ENCODE measurements around the gene PRELID1. TPM values are rescaled to one million over a fixed set of nuclear protein-coding genes. Genes with fewer than 3 reads are reported as not detected.
"Not testable (repeated sequence)": the region's sequence is repeated elsewhere in the genome, so short reads cannot be mapped to it uniquely, and the experiment has no call there.

PRELID1 gene
- total RNA-seq, 1 donor from 2014 or later, result 42.4 TPM

GRCh38 chr5:177333420-177334154 lies 30.0 kb downstream of the PRELID1 start:
- DNase-seq (ENCODE audit: low spot score in 2 of 2), result no peak
- no peak for FAIRE-seq

GRCh38 chr5:177334155-177334551 lies 30.6 kb downstream of the PRELID1 start:
- FAIRE-seq (no peak), DNase-seq (ENCODE audit: low spot score in 2 of 2) (no peak)

GRCh38 chr5:177334781-177335700 lies 31.4 kb downstream of the PRELID1 start:
- FAIRE-seq (no peak), DNase-seq (ENCODE audit: low spot score in 2 of 2) (no peak)

- DNase-seq (ENCODE audit: low spot score in 2 of 2) (no peak), FAIRE-seq (no peak)
Observed at GRCh38 chr5:177335701-177336065, 32.1 kb downstream of the PRELID1 start.

GRCh38 chr5:177336112-177336511 lies 32.5 kb downstream of the PRELID1 start:
- no peak for FAIRE-seq
- no peak for DNase-seq (ENCODE audit: low spot score in 2 of 2)

GRCh38 chr5:177336603-177337494 lies 33.2 kb downstream of the PRELID1 start:
- FAIRE-seq (no peak), DNase-seq (ENCODE audit: low spot score in 2 of 2) (no peak)

- FAIRE-seq (no peak), DNase-seq (ENCODE audit: low spot score in 2 of 2) (no peak)
Observed at GRCh38 chr5:177338251-177339106, 34.9 kb downstream of the PRELID1 start.

- FAIRE-seq (no peak), DNase-seq (ENCODE audit: low spot score in 2 of 2) (no peak)
Observed at GRCh38 chr5:177339107-177339638, 35.6 kb downstream of the PRELID1 start.

GRCh38 chr5:177343000-177343399 lies 39.4 kb downstream of the PRELID1 start:
- not testable (repeated sequence) for FAIRE-seq; DNase-seq (ENCODE audit: low spot score in 2 of 2)

- FAIRE-seq, result no peak
- DNase-seq (ENCODE audit: low spot score in 2 of 2), result no peak
Observed at GRCh38 chr5:177343777-177344176, 40.2 kb downstream of the PRELID1 start.

- no peak for FAIRE-seq
- DNase-seq (ENCODE audit: low spot score in 2 of 2), result no peak
Observed at GRCh38 chr5:177344891-177345290, 41.3 kb downstream of the PRELID1 start.

GRCh38 chr5:177346820-177347219 lies 43.2 kb downstream of the PRELID1 start:
- DNase-seq (ENCODE audit: low spot score in 2 of 2) (no peak), FAIRE-seq (no peak)

GRCh38 chr5:177347699-177348098 lies 44.1 kb downstream of the PRELID1 start:
- DNase-seq (ENCODE audit: low spot score in 2 of 2), result no peak
- no peak for FAIRE-seq

GRCh38 chr5:177349362-177349647 lies 45.7 kb downstream of the PRELID1 start:
- FAIRE-seq, result no peak

GRCh38 chr5:177349762-177350161 lies 46.2 kb downstream of the PRELID1 start:
- no peak for FAIRE-seq
- no peak for DNase-seq (ENCODE audit: low spot score in 2 of 2)

More at GRCh38 chr5:177349362-177349647, 45.7 kb downstream of the PRELID1 start:
- no peak for DNase-seq (ENCODE audit: low spot score in 2 of 2)

- DNase-seq (ENCODE audit: low spot score in 2 of 2) (no peak), FAIRE-seq (no peak)
Observed at GRCh38 chr5:177350776-177351391, 47.3 kb downstream of the PRELID1 start.

- FAIRE-seq (no peak), DNase-seq (ENCODE audit: low spot score in 2 of 2) (peak; percentile 90 to 94)
Observed at GRCh38 chr5:177351392-177352329, 48.1 kb downstream of the PRELID1 start, which contains the start of gene LMAN2. Gene LMAN2 (minus strand): TSS chr5:177351668. CDS start chr5:177351647, 21 bp downstream.

GRCh38 chr5:177353093-177353492 lies 49.5 kb downstream of the PRELID1 start:
- no peak for DNase-seq (ENCODE audit: low spot score in 2 of 2)
- no peak for FAIRE-seq
